ENCODE results near the gene DNAJC6. TPM values are rescaled to one million over a fixed set of nuclear protein-coding genes. Genes with fewer than 3 reads are reported as not detected.

Gene DNAJC6
- polyA plus RNA-seq, 1 of the 3 experiments (the other 2 are of a cell fraction), result 1.9 TPM

GRCh38 chr1:65417729-65418128 is 108.4 kb downstream of the DNAJC6 start:
- TF ChIP-seq SIN3A (IDR thresholded peaks at IDR 0.05; ENCODE audit: borderline replicate concordance, low read depth, low read length), result no peak
- no peak for TF ChIP-seq NFIC (IDR thresholded peaks at IDR 0.05; ENCODE audit: borderline replicate concordance)
- TF ChIP-seq TAF1 (IDR thresholded peaks at IDR 0.05; ENCODE audit: borderline replicate concordance, low read depth, low read length), result no peak
- no peak for DNase-seq
- POLR2A ChIA-PET, result no interaction called here
- no peaks in the 10 kb centered on the region for H3K27me3 ChIP-seq (ENCODE audit: insufficient read depth)
- CTCF ChIA-PET, result interaction anchor here (1.3 to 1.4 kb wide), 2 partner anchors 56 to 270 kb away, joined by 3 to 4 read pairs; no protein-coding TSS in a partner anchor
- WGBS (ENCODE audit: low lambda C conversion rate), result 88% methylated on average over 2 of the region's 2 CpGs
- peaks cover 15% of the 10 kb centered on the region for H3F3A ChIP-seq (replicated peaks; ENCODE audit: insufficient read depth)
- no peak overlapping the region for H2AFZ ChIP-seq (ENCODE audit: low read depth)
- no peaks in the 10 kb centered on the region for H3K9me3 ChIP-seq
- H3K4me2 ChIP-seq, result no peak overlapping the region
- no peak overlapping the region for H3K27ac ChIP-seq (ENCODE audit: low read depth in 2 of 2, low read length in 1 of 2)
- no peaks in the 10 kb centered on the region for H4K20me1 ChIP-seq (ENCODE audit: insufficient read depth)
- H3K36me3 ChIP-seq (replicated peaks in 1 of 2; ENCODE audit: control insufficient read depth in 1 of 2, insufficient read depth in 2 of 2, low read length in 1 of 2), result peaks cover 0 to 4% of the 10 kb centered on the region in 2 experiments
- no peaks in the 10 kb centered on the region for H3K9me2 ChIP-seq
- no peak overlapping the region for H3K9ac ChIP-seq
- H3K4me3 ChIP-seq (ENCODE audit: low read depth in 2 of 2, low read length in 1 of 2), result no peak overlapping the region
- peaks cover 6 to 13% of the 10 kb centered on the region in 2 experiments; a peak in 3 of 4 replicates for H3K4me1 ChIP-seq (ENCODE audit: control insufficient read depth in 1 of 2, insufficient read depth in 2 of 2, low read depth in 1 of 2, low read length in 1 of 2)
- peaks cover 19% of the 10 kb centered on the region for H3K79me2 ChIP-seq (ENCODE audit: insufficient read depth)

- ChIA-PET CTCF (interaction anchor here (1.4 to 1.9 kb wide), 3 partner anchors 40 to 269 kb away, joined by 3 to 9 read pairs (median 4); no protein-coding TSS in a partner anchor), POLR2A (no interaction called here)
- no peaks in the 10 kb centered on the region for H3K36me3 ChIP-seq (replicated peaks in 1 of 2; ENCODE audit: control insufficient read depth in 1 of 2, insufficient read depth in 2 of 2, low read length in 1 of 2)
- no peak overlapping the region for H3K9ac ChIP-seq
- peaks cover 29% of the 10 kb centered on the region for H3K79me2 ChIP-seq (ENCODE audit: insufficient read depth)
- H3K4me2 ChIP-seq, result 0 out of 2 replicates have a peak overlapping the region, but pooled peaks have one; percentile 88
- peaks cover 13 to 15% of the 10 kb centered on the region in 2 experiments for H3K4me1 ChIP-seq (ENCODE audit: control insufficient read depth in 1 of 2, insufficient read depth in 2 of 2, low read depth in 1 of 2, low read length in 1 of 2)
- WGBS (ENCODE audit: low lambda C conversion rate), result 88% methylated on average over 4 of the region's 4 CpGs
- H3K9me2 ChIP-seq, result no peaks in the 10 kb centered on the region
- H3K27me3 ChIP-seq (ENCODE audit: insufficient read depth), result no peaks in the 10 kb centered on the region
- no peak overlapping the region for H2AFZ ChIP-seq (ENCODE audit: low read depth)
- no peak overlapping the region for H3K4me3 ChIP-seq (ENCODE audit: low read depth in 2 of 2, low read length in 1 of 2)
- H3F3A ChIP-seq (replicated peaks; ENCODE audit: insufficient read depth), result peaks cover 24% of the 10 kb centered on the region
- TF ChIP-seq EZH2phosphoT487 (IDR thresholded peaks at IDR 0.05; ENCODE audit: borderline replicate concordance, low read depth), result no peak
- H4K20me1 ChIP-seq (ENCODE audit: insufficient read depth), result no peaks in the 10 kb centered on the region; the same call in 1 of the 2 replicates
- H3K27ac ChIP-seq (ENCODE audit: low read depth in 2 of 2, low read length in 1 of 2), result peak overlapping the region; percentile 81 to 87; a peak in 2 of 4 replicates
- no peak for DNase-seq
- H3K9me3 ChIP-seq, result no peaks in the 10 kb centered on the region
Measured at GRCh38 chr1:65418522-65419185, 109.3 kb downstream of the DNAJC6 start.

DNA sequence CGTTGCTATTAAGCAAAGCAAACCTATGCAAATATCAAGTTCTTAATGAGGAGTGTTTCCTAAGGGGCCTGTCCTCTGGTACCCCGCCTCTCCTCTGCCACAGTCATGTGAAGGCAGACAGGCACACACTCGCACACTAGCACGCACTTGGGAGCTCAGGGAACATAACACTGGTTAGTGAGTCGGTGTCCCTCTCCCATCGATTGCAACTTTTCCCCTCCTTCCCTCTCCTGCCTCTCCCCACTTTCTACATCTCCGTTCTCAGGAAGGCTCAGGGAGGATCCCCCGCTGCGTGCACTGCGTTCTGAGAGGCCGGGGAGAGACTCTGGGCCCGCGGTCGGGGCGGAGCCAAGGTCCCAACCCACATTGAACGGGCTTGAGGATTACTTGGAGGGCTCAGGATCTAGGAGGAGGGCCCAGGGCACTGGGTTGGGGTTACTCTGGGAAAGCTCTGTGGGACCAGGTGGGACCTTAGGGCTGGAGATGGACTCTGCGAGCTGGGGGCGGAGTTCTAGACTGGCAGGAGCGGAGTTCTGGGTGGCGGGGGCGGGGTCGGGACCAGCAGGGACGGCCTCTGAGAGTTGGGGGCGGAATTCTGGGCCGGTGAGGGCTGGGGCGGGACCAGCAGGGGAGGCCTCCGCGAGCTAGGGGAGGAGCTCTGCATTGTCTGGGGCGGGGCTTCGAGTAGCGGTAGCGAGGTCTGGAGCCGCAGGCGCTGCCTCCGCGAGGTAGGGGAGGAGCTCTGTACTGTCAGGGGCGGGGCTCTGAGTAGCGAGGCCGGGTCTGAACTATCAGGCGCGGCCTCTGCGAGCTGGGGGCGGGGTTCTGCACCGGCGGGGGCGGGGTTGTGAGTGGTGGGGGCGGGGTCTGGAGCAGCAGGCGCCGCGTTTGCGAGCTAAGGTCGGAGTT is 110.6 kb downstream of the DNAJC6 start:
- DNase-seq, result peak; percentile 97
- Histone ChIP-seq H3K9ac (peak overlapping the region; percentile 77), H3K9me2 (no peaks in the 10 kb centered on the region), H3K4me3 (ENCODE audit: low read depth in 2 of 2, low read length in 1 of 2) (peak overlapping the region; percentile 84 to 95), H3K4me1 (ENCODE audit: control insufficient read depth in 1 of 2, insufficient read depth in 2 of 2, low read depth in 1 of 2, low read length in 1 of 2) (peaks cover 13 to 17% of the 10 kb centered on the region in 2 experiments), H2AFZ (ENCODE audit: low read depth) (peak overlapping the region; percentile 97), H3K4me2 (peak overlapping the region; percentile 88), H3K27me3 (ENCODE audit: insufficient read depth) (no peaks in the 10 kb centered on the region), H4K20me1 (ENCODE audit: insufficient read depth) (no peaks in the 10 kb centered on the region; the same call in 1 of the 2 replicates), H3K79me2 (ENCODE audit: insufficient read depth) (peaks cover 42% of the 10 kb centered on the region), H3F3A (replicated peaks; ENCODE audit: insufficient read depth) (peaks cover 37% of the 10 kb centered on the region), H3K27ac (ENCODE audit: low read depth in 2 of 2, low read length in 1 of 2) (peak overlapping the region; percentile 81 to 95), H3K36me3 (replicated peaks in 1 of 2; ENCODE audit: control insufficient read depth in 1 of 2, insufficient read depth in 2 of 2, low read length in 1 of 2) (peaks cover 0 to 4% of the 10 kb centered on the region in 2 experiments), H3K9me3 (no peaks in the 10 kb centered on the region)
- POLR2A ChIA-PET, result interaction anchor here (0.6 to 1.7 kb wide), 5 partner anchors 8 to 165 kb away, joined by 3 to 9 read pairs (median 5); partner anchors contain the start of gene DNAJC6
- under 1% methylated on average over 17 of the region's 52 CpGs for WGBS (ENCODE audit: low lambda C conversion rate)
- CTCF ChIA-PET, result interaction anchor here (0.7 to 1.9 kb wide), 6 partner anchors 11 to 268 kb away, joined by 3 to 9 read pairs (median 4); no protein-coding TSS in a partner anchor
- no peak for TF ChIP-seq REST (IDR thresholded peaks at IDR 0.05; ENCODE audit: low read depth, low read length)
- TF ChIP-seq TAF1 (IDR thresholded peaks at IDR 0.05; ENCODE audit: borderline replicate concordance, low read depth, low read length), result no peak; the same call in 1 of the 2 replicates
- TF ChIP-seq NFIC (IDR thresholded peaks at IDR 0.05; ENCODE audit: borderline replicate concordance), result no peak
- TF ChIP-seq, protein P1, sequence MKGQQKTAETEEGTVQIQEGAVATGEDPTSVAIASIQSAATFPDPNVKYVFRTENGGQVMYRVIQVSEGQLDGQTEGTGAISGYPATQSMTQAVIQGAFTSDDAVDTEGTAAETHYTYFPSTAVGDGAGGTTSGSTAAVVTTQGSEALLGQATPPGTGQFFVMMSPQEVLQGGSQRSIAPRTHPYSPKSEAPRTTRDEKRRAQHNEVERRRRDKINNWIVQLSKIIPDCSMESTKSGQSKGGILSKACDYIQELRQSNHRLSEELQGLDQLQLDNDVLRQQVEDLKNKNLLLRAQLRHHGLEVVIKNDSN (IDR thresholded peaks at IDR 0.05; ENCODE audit: borderline replicate concordance, low read depth), result peak; percentile 36; the same call in 1 of the 2 replicates
- TF ChIP-seq TCF12 (IDR thresholded peaks at IDR 0.05), result no peak
- TF ChIP-seq POLR2AphosphoS5 (IDR thresholded peaks at IDR 0.05; ENCODE audit: low read depth, low read length), result peak; percentile 70; the same call in 1 of the 2 replicates
- TF ChIP-seq EZH2phosphoT487 (IDR thresholded peaks at IDR 0.05; ENCODE audit: borderline replicate concordance, low read depth), result no peak
- TF ChIP-seq, protein P2, sequence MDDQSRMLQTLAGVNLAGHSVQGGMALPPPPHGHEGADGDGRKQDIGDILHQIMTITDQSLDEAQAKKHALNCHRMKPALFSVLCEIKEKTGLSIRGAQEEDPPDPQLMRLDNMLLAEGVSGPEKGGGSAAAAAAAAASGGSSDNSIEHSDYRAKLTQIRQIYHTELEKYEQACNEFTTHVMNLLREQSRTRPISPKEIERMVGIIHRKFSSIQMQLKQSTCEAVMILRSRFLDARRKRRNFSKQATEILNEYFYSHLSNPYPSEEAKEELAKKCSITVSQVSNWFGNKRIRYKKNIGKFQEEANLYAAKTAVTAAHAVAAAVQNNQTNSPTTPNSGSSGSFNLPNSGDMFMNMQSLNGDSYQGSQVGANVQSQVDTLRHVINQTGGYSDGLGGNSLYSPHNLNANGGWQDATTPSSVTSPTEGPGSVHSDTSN (IDR thresholded peaks at IDR 0.05), result peak; percentile 27; the same call in 1 of the 2 replicates
- peak; percentile 52; the same call in 1 of the 2 replicates for TF ChIP-seq MXI1 (IDR thresholded peaks at IDR 0.05; ENCODE audit: low read depth, low read length)
